ENCODE measurements around the gene GBE1. TPM values are rescaled to one million over a fixed set of nuclear protein-coding genes. Genes with fewer than 3 reads are reported as not detected.

GBE1 gene
- polyA plus RNA-seq, 3 donors: 7.7 to 21.7 (median 19.1) TPM

GRCh38 chr3:81549388-81549787, 212.1 kb downstream of the GBE1 start:
- TF ChIP-seq CTCF (IDR thresholded peaks at IDR 0.05): no peak
- Histone ChIP-seq H3K79me2 (ENCODE audit: insufficient read depth, low read length) (no peaks in the 10 kb centered on the region), H3K4me2 (replicated peaks; ENCODE audit: extremely low read depth, low read length, poor library complexity, severe bottlenecking) (no peak overlapping the region), H4K20me1 (ENCODE audit: insufficient read depth, low read length) (no peaks in the 10 kb centered on the region), H3K4me1 (ENCODE audit: control insufficient read depth in 1 of 2, insufficient read depth in 2 of 2, low read length in 2 of 2) (no peaks in the 10 kb centered on the region), H3K9me3 (replicated peaks in 1 of 2; ENCODE audit: control insufficient read depth in 1 of 2, insufficient read depth in 1 of 2, low read length in 2 of 2) (peaks cover 5 to 16% of the 10 kb centered on the region in 2 donors), H3K4me3 (replicated peaks in 1 of 3; ENCODE audit: low read depth in 2 of 3, low read length in 3 of 3) (no peak overlapping the region), H3K9ac (ENCODE audit: insufficient read depth, low read length, poor library complexity, severe bottlenecking) (no peak overlapping the region), H3K27ac (ENCODE audit: low read depth in 1 of 2, low read length in 2 of 2) (no peak overlapping the region), H3K36me3 (replicated peaks in 1 of 2; ENCODE audit: control insufficient read depth in 1 of 2, insufficient read depth in 2 of 2, low read length in 2 of 2) (peaks cover 0 to 5% of the 10 kb centered on the region in 2 donors), H2AFZ (ENCODE audit: insufficient read depth, low read depth, low read length, poor library complexity, severe bottlenecking) (no peak overlapping the region), H3K27me3 (ENCODE audit: control insufficient read depth in 2 of 2, insufficient read depth in 2 of 2, low read length in 2 of 2) (no peaks in the 10 kb centered on the region)
- Mint-ChIP-seq H3K4me3 (no peak overlapping the region), H3K9me3 (peaks cover 1 to 19% (median 14%) of the 10 kb centered on the region in 7 donors), H3K27me3 (ENCODE audit: low read depth in 3 of 3) (peaks cover 0 to 3% (median 2%) of the 10 kb centered on the region in 3 donors), H3K36me3 (peaks cover 3% of the 10 kb centered on the region in 2 donors), H3K4me1 (peaks cover 4% of the 10 kb centered on the region), H3K27ac (no peak overlapping the region)
- no peak for DNase-seq
- WGBS (ENCODE audit: insufficient coverage): no CpG with 5 or more reads among the region's 1 CpG
- intact Hi-C loops (cut with micrococcal nuclease): no loop called here

DNA sequence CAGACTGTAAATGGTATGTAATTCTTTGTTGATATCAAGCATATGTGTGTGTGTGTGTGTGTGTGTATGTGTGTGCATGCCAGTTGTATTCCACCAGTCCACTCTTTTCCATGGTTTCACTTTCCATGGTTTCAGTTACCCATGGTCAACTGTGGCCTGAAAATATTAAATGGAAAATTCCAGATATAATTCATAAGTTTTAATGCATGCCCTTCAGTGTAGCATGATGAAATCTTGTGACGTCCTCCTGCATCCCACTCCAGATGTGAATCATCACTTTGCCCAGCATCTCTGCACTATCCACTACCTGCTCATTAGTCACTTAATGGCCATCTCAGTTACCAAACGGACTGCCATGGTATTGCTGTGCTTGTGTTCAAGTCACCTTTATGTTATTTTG, 215.9 kb downstream of the GBE1 start:
- H3K27me3 Mint-ChIP-seq (ENCODE audit: low read depth in 3 of 3): peaks cover 0 to 3% (median 0%) of the 10 kb centered on the region in 3 donors
- Histone ChIP-seq H3K9me3 (replicated peaks in 1 of 2; ENCODE audit: control insufficient read depth in 1 of 2, insufficient read depth in 1 of 2, low read length in 2 of 2) (peaks cover 5 to 16% of the 10 kb centered on the region in 2 donors), H3K27me3 (ENCODE audit: control insufficient read depth in 2 of 2, insufficient read depth in 2 of 2, low read length in 2 of 2) (no peaks in the 10 kb centered on the region), H3K4me1 (ENCODE audit: control insufficient read depth in 1 of 2, insufficient read depth in 2 of 2, low read length in 2 of 2) (no peaks in the 10 kb centered on the region), H3K4me2 (replicated peaks; ENCODE audit: extremely low read depth, low read length, poor library complexity, severe bottlenecking) (no peak overlapping the region), H3K79me2 (ENCODE audit: insufficient read depth, low read length) (no peaks in the 10 kb centered on the region), H3K9ac (ENCODE audit: insufficient read depth, low read length, poor library complexity, severe bottlenecking) (no peak overlapping the region), H3K27ac (ENCODE audit: low read depth in 1 of 2, low read length in 2 of 2) (no peak overlapping the region), H4K20me1 (ENCODE audit: insufficient read depth, low read length) (no peaks in the 10 kb centered on the region), H3K36me3 (replicated peaks in 1 of 2; ENCODE audit: control insufficient read depth in 1 of 2, insufficient read depth in 2 of 2, low read length in 2 of 2) (peaks cover 0 to 5% of the 10 kb centered on the region in 2 donors), H3K4me3 (replicated peaks in 1 of 3; ENCODE audit: low read depth in 2 of 3, low read length in 3 of 3) (no peak overlapping the region), H2AFZ (ENCODE audit: insufficient read depth, low read depth, low read length, poor library complexity, severe bottlenecking) (no peak overlapping the region)
- H3K36me3 Mint-ChIP-seq: no peaks in the 10 kb centered on the region
- H3K27ac Mint-ChIP-seq: no peak overlapping the region
- no peak overlapping the region for H3K4me3 Mint-ChIP-seq
- intact Hi-C loops (cut with micrococcal nuclease): no loop called here
- no peak for DNase-seq
- peaks cover 5% of the 10 kb centered on the region for H3K4me1 Mint-ChIP-seq
- peaks cover 0 to 14% (median 7%) of the 10 kb centered on the region in 7 donors for H3K9me3 Mint-ChIP-seq
- no peak for TF ChIP-seq CTCF (IDR thresholded peaks at IDR 0.05)
- 60% methylated on average over 1 of the region's 2 CpGs for WGBS (ENCODE audit: insufficient coverage)

All from CD14-positive monocyte (primary cell).